ENCODE data around the gene CDKN2D.

CDKN2D gene

DNA sequence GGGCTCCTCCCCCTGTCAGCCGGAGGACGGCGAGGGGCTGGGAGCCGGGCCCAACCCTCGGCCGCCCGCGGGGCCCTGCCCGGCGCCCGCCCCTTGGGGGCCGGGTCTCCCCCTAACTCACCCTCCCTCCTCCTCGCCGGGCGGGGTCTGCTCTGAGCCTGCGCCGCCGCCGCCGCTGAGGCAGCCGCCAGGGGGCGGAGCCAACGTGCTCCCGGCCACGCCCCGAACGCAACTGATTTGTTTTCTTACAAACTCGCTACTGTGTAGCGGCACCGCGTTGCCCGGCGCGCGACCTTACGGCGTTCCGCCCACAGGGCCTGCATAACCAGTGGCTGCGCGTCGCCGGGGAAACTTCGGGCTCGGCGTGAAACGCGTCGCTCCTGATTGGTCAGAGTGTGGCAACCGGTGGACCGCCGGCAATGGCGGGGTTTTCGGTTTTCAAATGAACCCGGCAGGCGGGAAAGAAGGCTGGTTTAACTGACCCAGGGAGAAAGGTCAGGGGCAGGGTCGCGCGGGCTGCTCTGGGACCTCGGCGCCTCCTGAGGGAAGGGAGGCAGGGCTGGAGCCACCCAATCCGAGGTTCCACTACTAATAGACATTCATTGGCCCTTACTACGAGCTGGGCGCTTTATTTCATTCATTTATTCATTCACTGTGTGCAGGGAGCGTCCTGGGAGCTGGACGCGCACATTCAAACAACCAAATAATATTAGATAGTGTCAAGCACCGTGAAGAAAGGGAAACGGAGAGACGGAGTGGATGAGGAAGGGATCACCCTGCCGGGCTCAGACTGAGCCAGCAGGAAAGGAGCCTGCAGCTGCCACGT lies at the start of gene CDKN2D:
Gene CDKN2D, minus strand, starts transcription at position 154 of the 826 bp plus-strand sequence. CDS start 326 bp downstream, outside the sequence.
- peak; percentile 99 for DNase-seq

DNA sequence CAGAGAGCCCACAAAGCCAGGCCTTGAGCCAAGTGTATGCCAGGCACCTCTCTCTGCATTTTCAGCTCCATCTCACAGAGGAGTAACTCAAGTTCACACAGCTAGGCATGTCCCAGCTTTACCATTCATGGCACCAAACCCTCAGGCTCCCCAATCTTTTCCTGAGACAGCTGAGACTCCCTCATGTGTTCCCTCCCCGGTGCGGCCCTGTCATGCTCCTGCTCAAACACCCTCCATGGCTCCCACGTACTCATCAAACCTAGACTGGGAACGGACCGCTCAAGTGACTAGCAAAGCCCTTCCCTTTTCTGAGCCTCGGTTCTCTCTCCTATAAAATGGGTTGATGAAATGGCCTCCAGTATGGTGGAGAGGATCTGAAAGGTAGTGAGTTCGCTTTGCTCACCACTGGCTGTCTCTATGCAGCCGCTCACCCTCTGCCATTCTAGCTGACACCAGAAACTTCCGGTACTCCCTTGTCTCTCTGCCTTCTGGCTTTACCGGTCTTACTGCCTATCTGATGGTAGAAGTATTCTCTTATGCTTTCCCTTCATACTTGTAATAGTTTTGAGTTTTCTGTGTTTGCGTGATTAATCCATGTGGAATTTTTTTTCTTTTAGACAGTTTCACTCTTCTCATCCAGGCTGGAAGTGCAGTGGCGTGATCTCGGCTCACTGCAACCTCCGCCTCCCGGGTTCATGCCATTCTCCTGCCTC lies 48.8 kb upstream of the CDKN2D start:
- peak; percentile 92 for DNase-seq

DNA sequence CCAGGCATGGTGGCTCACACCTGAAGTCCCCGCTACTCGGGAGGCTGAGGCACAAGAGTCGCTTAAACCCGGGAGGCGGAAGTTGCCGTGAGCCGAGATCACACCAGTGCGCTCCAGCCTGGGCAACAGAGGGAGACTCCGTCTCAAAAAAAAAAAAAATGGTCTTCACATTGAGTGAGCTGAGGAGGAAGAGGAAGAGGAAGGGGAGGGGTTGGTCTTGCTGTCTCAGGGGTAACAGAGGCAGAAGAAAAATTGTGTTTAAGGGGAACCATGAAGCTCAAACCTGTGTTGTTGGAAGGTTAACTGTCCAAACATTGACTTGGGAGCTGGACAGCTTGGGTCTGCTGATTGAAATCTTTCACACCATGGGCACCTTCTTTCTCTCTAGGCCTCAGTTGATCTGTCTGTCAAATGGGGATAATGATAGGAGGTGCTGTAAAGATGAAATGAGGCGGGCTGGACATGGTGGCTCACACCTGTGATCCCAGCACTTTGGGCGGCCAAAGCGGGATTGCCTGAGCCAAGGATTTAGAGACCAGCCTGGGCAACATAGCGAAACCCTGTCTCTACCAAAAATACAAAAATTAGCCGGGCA lies 46.7 kb upstream of the CDKN2D start:
- no peak for DNase-seq

DNA sequence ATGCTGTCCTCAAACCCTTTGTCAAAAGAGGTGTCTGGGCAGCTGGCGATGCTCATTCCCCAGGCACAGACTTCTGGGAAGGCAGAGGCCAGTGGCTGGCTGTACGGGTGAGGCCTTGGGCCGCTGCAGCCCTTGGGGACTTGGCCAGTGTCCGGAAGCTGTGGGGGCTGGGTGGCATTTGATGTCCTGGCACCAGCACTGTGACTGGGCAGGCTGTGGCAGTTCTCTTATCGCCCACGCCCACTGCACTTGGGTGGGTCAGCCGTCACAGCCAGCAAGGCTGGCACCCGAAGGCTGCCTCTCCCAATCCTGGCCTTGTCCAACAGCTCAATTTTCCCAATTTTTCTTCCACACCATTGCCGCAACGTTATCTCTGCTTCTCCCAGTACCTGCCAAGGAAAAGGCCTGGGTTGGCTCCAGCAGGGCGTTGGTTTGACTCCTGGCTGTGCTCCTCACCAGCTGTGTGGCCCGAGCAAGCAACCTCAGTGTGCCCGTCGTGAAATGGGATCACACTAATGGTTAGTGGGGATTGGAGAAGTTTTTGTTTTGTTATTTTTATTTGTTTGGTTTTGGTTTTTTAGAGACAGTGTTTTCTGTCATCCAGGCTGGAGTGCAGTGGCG lies 43.8 kb upstream of the CDKN2D start:
- DNase-seq = no peak

DNA sequence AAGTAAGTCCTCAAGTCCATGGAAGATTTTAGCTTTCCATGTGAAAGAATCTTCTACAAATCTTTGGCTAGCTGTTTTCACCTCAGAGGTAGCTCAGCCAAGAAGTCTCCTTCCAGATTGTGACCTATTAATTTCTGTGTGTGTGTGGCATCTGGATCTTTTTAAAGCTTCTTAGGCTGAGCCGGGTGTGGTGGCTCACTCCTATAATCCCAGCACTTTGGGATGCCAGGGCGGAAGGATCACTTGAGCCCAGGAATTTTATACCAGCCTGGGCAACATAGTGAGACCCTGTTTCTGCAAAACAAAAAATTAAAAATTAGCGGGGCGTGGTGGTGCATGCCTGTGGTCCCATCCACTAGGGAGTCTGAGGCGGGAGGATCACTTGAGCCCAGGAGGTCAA lies 43.1 kb upstream of the CDKN2D start:
- no peak for DNase-seq

DNA sequence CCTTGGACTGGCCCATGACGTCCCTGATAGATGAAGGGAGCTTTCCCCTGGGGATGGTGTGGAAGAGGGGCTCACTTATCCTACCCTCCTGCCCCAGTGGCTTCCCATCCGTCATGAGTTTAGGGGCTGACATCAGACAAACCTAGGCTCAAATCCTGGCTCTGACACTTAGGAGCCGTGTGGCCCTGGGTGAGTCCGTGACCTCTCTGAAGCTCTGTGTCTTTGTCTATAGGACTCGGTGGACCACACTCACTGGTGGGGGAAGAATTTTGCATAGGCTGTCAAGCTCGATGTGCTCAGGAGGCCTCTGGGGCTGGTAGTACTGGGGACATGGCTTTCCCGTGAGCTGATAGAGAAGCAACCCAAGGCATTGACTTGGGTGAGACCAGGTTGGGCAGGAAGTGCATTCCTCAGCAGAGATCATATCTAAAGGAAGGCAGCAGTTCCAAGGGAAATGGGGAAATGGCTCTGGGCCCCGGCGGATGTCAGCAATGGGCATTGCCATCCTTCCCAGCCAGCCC lies 35.7 kb upstream of the CDKN2D start:
- peak; percentile 37 for DNase-seq

DNA sequence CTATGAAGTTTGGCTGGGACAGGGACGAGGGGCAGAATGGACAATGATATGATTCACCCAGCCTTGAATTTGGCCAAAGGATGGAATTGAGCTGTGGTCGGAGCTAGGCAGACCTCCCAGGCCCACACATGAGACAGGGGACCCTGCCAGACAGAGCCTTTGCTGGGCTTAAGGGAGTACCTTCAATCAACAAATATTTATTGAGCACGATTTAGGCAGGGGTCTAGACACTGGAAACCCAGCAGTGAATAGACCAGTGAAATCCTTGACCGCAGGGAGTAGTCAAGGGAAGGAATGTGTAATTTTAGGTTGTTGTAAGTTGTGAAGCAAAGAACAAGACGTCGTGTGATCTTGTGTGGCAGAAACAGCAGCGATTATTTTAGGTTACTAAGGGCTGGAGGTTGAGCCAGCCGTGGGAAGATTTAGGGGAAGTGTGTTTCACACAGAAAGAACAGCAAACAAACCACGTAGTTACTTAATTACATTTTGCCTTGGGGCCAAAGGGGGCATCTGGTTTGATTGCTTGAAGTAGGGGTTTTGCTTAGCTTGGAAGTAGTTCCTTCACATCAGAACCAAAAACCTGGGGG lies 35.2 kb upstream of the CDKN2D start:
- no peak for DNase-seq

DNA sequence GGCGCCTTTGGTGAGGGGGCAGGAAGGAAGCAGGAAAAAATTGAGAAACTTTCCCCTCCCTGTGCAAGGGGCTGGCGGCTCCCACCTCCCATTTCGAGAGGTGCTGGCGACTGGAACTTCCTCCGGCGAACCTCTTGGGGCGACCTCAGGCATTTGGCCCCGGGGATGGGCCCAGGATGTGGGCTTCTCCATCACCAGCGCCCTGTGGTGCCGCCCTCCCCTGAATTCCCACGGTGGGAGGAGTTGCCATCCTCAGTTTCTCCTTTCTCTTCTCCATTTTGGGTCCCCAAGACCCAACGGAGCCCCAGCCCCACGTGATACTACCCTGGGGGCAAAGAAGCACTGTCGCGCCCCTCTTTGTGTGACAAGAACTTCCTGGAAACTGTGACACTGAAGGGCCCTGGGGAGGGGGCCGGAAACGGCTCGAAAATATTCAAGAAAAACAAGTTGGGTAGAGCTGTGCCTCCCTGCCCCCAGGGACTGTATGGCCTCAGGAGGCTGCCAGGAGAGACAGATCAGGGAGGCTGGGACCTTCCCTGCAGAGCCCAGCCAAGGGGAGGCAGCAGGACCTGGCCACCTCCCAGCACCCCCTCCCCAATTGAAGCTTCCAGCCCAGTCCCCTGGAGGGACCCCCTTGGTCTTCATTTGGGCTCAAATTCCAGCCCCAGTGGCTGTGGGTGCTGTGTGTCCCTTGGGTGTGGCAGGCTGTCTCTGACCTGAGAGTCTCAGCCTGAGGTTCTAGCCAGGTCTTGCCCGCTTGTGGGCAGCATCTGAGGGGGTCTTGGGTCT lies 34.5 kb upstream of the CDKN2D start:
- peak; percentile 12 for DNase-seq

DNA sequence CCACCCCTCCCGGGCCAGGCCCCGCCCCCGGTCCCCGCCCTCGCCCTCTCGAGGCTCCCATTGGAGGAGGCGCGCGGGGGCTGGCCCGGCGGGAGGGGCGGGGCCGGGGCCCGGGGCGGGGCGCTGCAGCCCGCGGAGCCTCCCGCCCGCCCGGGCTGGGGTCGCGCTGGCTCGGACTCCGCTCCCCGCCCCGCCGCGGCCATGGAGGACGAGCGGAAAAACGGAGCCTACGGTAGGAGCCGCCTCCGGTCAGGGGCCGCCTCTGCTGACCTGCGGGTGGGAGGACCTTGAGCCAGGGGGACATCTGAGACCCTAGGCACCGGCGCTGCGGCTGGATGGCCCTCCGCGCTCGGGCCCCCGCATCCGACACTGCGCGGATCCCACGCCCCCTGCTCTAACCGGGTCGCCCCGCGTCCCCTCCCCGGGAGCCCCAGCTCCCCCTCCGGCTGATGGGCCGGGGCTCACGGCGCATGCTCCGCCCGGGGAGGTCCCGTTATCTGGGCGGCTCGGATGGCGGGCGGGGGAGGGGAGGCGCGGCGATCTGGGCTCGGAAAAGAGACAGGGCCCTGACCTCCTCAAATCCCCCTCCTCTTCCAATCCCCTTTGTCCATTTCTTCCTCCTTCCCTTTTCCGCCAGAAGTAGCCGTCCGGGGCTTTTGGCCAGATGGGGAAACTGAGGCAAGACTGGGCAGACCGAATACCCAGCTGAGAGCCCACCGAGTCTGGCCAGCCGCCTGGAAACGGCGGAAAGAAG lies 33.7 kb upstream of the CDKN2D start:
- peak; percentile 55 for DNase-seq

DNA sequence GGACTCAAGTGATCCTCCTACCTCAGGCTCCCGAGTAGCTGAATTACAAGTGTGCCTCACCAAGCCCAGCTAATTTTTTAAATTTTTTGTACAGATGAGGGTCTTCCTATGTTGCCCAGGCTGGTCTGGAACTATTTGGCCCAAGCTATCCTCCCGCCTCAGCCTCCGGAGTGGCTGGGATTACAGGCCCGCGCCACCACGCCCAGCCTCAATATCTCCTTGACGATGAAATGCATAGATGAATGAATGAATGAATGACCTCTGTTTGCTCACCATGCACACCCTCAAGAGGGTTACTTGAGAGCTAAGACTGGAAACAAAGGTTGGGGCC lies 33.2 kb upstream of the CDKN2D start:
- DNase-seq = no peak

DNA sequence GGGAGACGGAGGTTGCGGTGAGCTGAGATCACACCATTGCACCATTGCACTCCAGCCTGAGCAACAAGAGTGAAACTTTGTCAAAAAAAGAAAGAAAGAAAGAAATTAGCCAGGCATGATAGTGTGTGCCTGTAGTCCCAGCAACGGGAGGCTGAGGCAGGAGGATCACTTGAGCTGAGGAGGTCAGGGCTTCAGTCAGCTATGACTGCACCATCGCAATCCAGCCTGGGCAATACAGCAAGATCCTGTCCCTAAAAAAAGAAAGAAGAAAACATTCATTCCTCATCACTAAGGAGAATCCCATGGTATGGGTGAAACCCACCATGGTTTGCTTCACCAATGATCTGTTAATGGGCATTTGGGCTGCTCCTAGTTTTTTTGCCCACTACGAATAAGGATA lies 31.4 kb upstream of the CDKN2D start:
- DNase-seq = no peak

DNA sequence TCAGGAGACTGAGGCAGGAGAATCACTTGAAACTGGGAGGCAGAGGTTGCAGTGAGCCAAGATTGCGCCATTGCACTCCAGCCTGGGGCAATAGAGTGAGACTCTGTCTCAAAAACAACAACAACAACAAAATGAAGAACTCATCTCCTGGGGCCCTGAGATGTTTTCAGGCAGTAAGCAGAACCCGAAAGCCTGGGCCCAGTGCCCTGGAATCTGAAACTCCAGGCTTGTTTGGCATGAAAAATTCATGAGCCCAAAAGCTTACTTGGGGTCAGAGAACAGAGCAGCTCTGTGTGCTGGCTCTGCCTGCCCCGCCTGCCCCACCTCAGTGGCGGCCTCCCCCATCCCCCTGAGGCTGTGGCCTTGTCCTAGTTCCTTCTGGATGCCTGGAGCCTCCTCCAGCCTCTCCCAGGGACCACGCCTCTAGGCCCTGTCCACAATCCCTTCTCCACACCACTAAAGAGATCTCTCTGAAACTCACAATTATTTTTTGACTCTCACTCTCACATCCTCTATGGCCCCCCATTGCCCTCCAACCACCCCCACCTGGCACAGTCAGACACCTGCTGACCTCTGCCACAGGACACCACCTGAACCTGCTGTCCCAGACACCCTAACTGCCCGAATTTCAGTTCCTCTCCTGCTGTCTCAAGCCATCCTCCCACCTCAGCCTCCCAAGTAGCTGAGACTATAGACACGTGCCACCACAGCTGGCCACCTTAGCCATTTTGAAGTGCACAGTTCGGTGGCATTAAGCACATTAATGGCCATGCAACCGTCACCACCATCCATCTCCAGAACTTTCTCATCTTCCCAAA lies 25.2 kb upstream of the CDKN2D start:
- DNase-seq = no peak

DNA sequence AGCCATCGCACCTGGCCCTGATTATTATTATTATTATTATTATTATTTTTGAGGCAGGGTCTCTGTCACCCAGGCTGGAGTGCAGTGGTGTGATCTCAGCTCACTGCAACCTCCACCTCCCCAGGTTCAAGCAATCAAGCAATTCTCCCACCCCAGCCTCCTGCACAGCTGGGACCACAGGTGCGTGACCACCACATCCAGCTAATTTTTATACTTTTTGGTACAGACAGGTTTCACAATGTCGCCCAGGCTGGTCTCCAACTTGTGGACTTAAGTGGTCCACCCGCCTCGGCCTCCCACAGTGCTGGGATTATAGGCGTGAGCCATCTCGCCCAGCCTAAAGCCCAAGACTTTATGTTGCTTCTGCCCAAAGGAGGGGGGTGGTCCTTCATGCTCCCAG lies 24.4 kb upstream of the CDKN2D start:
- no peak for DNase-seq

DNA sequence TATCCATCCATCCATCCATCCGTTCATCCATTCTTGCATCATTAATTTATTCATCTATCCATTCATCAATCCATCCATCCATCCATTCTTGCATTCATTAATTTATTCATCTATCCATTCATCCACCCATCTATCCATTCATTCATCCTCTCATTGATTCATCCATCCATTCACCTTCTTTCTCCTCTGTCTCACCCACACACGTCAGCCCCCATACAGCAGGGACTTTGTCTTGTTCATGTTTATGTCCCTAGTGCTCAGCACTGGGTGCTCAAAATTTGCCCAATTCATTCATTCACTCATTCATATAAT lies 19.0 kb upstream of the CDKN2D start:
- DNase-seq = no peak

DNA sequence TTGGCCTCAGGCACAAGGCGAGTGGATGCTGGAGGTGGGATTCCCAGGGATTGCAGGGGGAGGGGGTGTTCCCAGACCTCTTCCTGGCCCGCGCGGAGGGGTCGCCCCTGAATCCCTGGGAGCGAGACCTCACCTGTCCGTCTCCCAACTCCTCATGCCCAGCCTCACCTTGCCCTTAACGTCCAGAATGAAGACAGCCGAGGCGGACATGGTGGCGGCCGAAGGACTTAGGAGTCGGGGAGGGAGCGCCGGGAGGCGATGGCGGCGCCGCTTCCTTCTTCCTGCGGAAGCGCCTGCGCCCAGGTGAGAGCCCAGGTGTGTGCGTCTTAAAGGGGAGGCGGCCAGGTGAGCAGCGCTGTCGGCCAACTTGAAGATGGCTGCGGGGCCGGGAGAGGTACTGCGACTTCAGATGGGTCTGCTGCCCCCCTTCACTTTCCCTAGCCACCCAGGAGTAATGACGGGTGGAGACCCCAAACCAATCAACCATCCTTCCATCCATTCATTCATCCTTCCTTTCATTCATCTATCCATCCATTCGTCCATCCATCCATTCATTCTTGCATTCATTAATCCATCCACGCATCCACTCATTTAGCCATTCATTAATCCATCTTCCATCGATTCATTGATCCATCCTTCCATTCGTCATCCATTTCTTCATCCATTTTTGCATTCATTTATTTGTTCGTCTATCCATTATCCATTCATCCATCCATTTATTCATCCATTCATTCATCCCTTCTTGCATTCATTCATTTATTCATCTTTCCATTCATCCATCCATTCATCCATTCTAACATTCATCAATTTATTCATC lies 18.5 kb upstream of the CDKN2D start, which contains the start of gene AP1M2:
Gene AP1M2, minus strand, starts transcription at position 291 of the 817 bp plus-strand sequence. Its CDS starts 81 bp downstream, at position 210.
- no peak for DNase-seq

DNA sequence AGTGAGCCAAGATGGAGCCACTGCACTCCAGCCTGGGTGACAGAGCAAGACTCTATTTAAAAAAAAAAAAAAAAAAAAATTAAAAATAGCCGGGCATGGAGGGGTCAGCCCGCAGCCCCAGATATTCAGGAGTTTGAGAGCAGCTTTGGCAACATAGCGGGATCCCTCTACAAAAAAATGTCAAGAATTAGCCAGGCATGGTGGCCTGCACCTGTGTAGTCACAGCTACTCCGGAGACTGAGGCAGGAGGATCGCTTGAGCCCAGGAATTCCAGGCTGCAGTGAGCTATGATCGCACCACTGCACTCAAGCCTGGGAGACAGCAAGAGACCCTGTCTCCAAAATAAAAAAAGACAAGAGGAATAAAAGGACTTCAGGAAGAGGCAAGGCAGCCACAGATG lies 17.6 kb upstream of the CDKN2D start:
- no peak for DNase-seq

DNA sequence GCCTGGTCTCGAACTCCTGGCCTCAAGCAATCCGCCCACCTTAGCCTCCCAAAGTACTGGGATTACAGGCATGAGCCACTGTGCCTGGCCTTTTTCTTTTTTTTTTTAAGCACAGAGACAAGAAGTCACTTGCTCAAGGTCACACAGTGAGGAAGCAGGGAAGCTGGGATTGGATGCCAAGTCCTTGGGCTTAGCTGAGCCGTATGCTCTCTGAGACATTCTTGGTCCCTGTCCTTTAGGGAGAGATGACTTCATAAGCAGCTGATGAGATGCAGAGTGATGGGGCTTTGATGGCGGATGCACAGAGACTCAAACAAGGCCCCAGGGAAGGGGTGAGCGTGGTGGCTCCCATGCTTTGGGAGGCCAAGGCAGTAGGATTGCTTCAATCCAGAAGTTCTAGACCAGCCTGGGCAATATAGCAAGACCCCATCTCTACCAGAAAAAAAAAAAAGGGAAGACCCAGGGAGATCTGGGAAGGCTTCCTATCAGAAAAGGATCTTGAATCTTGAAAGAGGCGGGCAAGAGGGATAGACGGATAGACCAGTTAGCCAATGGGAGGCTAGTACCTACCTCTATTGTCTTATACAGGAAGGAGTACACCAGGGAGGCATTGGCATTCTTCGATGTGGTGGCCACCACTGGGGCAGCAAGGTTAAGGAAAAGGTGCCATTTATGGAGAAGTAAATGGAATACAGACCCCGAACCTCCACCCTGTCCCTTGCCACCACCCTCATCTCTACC lies 14.4 kb upstream of the CDKN2D start:
- no peak for DNase-seq

DNA sequence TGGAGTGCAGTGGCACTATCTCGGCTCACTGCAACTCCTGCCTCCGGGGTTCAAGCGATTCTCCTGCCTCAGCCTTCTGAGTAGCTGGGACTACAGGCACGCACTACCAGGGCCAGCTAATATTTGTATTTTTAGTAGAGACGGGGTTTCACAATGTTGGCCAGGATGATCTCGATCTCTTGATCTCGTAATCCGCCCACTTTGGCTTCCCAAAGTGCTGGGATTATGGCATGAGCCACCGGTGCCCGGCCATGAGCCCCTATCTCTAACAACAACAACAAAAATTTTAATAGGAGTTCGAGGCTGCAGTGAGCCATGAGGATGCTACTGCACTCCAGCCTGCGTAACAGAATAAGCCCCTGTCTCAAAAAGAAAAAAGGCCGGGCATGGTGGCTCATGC lies 13.3 kb upstream of the CDKN2D start:
- DNase-seq = no peak

Data from NCI-H226 (cell line).